Muscle layer of colon (tissue), 2 donors: Measurements from ENCODE around the gene CDCA5.

Experiments
- H3K27ac ChIP-seq: one replicate; pipeline ENCODE4 v1.7.0; 2013; ENCODE audit warnings: low read depth, mild to moderate bottlenecking, low read length, moderate library complexity
- H3K27me3 ChIP-seq, 2 donors: one replicate each; pipeline ENCODE4 v1.7.0; 2013; ENCODE audit warnings: low read length in 2 of 2, mild to moderate bottlenecking in 2 of 2; ENCODE audit not compliant: insufficient read depth in 2 of 2, control insufficient read depth in 1 of 2
- H3K36me3 ChIP-seq: one replicate; pipeline ENCODE4 v1.7.0; 2013; ENCODE audit warnings: mild to moderate bottlenecking, low read length; ENCODE audit not compliant: insufficient read depth
- H3K4me1 ChIP-seq: one replicate; pipeline ENCODE4 v1.7.0; 2013; ENCODE audit warnings: mild to moderate bottlenecking, low read length; ENCODE audit not compliant: insufficient read depth
- H3K4me3 ChIP-seq, 2 donors: one replicate each; pipeline ENCODE4 v1.7.0; 2013; ENCODE audit warnings: low read length in 2 of 2, low read depth in 1 of 2, mild to moderate bottlenecking in 1 of 2, moderate library complexity in 1 of 2
- H3K9ac ChIP-seq: one replicate; pipeline ENCODE4 v1.7.0; 2013; ENCODE audit warnings: low read length
- H3K9me3 ChIP-seq: one replicate; pipeline ENCODE4 v1.7.0; 2013; ENCODE audit warnings: mild to moderate bottlenecking, low read length
- donor health status: abdominal sarcoma.
- donor health status: Adenocarcinoma of cecum.

Gene CDCA5

GRCh38 chr11:65078151-65078550 is 5.7 kb downstream of the CDCA5 start:
- no peaks in the 10 kb centered on the region for H3K9me3 ChIP-seq
- H3K27me3 ChIP-seq: no peaks in the 10 kb centered on the region
- no peak overlapping the region for H3K9ac ChIP-seq
- no peak overlapping the region for H3K4me3 ChIP-seq
- no peaks in the 10 kb centered on the region for H3K36me3 ChIP-seq
- no peak overlapping the region for H3K27ac ChIP-seq
- peaks cover under 1% of the 10 kb centered on the region for H3K4me1 ChIP-seq

- H3K4me3 ChIP-seq: no peak overlapping the region
- no peaks in the 10 kb centered on the region for H3K9me3 ChIP-seq
- no peak overlapping the region for H3K27ac ChIP-seq
- no peaks in the 10 kb centered on the region for H3K4me1 ChIP-seq
- H3K9ac ChIP-seq: no peak overlapping the region
- H3K27me3 ChIP-seq: no peaks in the 10 kb centered on the region
- H3K36me3 ChIP-seq: no peaks in the 10 kb centered on the region
Measured at GRCh38 chr11:65077451-65077850, 6.4 kb downstream of the CDCA5 start.

- Histone ChIP-seq H3K9ac (no peak overlapping the region), H3K4me3 (no peak overlapping the region), H3K27me3 (no peaks in the 10 kb centered on the region), H3K36me3 (no peaks in the 10 kb centered on the region), H3K9me3 (no peaks in the 10 kb centered on the region), H3K27ac (no peak overlapping the region), H3K4me1 (no peaks in the 10 kb centered on the region)
Measured at GRCh38 chr11:65072631-65072966, 11.2 kb downstream of the CDCA5 start.

- Histone ChIP-seq H3K4me1 (no peaks in the 10 kb centered on the region), H3K4me3 (no peak overlapping the region), H3K9me3 (no peaks in the 10 kb centered on the region), H3K27ac (no peak overlapping the region), H3K27me3 (no peaks in the 10 kb centered on the region), H3K9ac (no peak overlapping the region), H3K36me3 (no peaks in the 10 kb centered on the region)
Measured at GRCh38 chr11:65071907-65072630, 11.8 kb downstream of the CDCA5 start.

- Histone ChIP-seq H3K4me1 (no peaks in the 10 kb centered on the region), H3K9ac (no peak overlapping the region), H3K27me3 (no peaks in the 10 kb centered on the region), H3K4me3 (no peak overlapping the region), H3K27ac (no peak overlapping the region), H3K36me3 (no peaks in the 10 kb centered on the region), H3K9me3 (no peaks in the 10 kb centered on the region)
Measured at GRCh38 chr11:65069217-65069616, 14.6 kb downstream of the CDCA5 start.

GRCh38 chr11:65067446-65067845 is 16.4 kb downstream of the CDCA5 start:
- Histone ChIP-seq H3K9ac (no peak overlapping the region), H3K27me3 (no peaks in the 10 kb centered on the region), H3K36me3 (no peaks in the 10 kb centered on the region), H3K9me3 (no peaks in the 10 kb centered on the region), H3K27ac (no peak overlapping the region), H3K4me1 (no peaks in the 10 kb centered on the region), H3K4me3 (no peak overlapping the region)

- Histone ChIP-seq H3K9ac (no peak overlapping the region), H3K4me1 (no peaks in the 10 kb centered on the region), H3K27ac (no peak overlapping the region), H3K9me3 (no peaks in the 10 kb centered on the region), H3K36me3 (no peaks in the 10 kb centered on the region), H3K27me3 (no peaks in the 10 kb centered on the region), H3K4me3 (no peak overlapping the region)
Measured at GRCh38 chr11:65066805-65067291, 17.0 kb downstream of the CDCA5 start.

GRCh38 chr11:65066315-65066714 is 17.5 kb downstream of the CDCA5 start:
- Histone ChIP-seq H3K4me1 (no peaks in the 10 kb centered on the region), H3K27ac (no peak overlapping the region), H3K9ac (no peak overlapping the region), H3K36me3 (no peaks in the 10 kb centered on the region), H3K9me3 (no peaks in the 10 kb centered on the region), H3K27me3 (no peaks in the 10 kb centered on the region), H3K4me3 (no peak overlapping the region)

- H3K4me1 ChIP-seq: no peaks in the 10 kb centered on the region
- no peak overlapping the region for H3K4me3 ChIP-seq
- H3K36me3 ChIP-seq: no peaks in the 10 kb centered on the region
- H3K9me3 ChIP-seq: no peaks in the 10 kb centered on the region
- no peaks in the 10 kb centered on the region for H3K27me3 ChIP-seq
- no peak overlapping the region for H3K9ac ChIP-seq
- H3K27ac ChIP-seq: no peak overlapping the region
Measured at GRCh38 chr11:65065851-65066250, 18.0 kb downstream of the CDCA5 start.

- H3K27me3 ChIP-seq: no peaks in the 10 kb centered on the region
- no peaks in the 10 kb centered on the region for H3K36me3 ChIP-seq
- no peak overlapping the region for H3K4me3 ChIP-seq
- no peaks in the 10 kb centered on the region for H3K4me1 ChIP-seq
- H3K27ac ChIP-seq: no peak overlapping the region
- no peaks in the 10 kb centered on the region for H3K9me3 ChIP-seq
- no peak overlapping the region for H3K9ac ChIP-seq
Measured at GRCh38 chr11:65064847-65065240, 19.0 kb downstream of the CDCA5 start.

GRCh38 chr11:65063532-65063931 is 20.3 kb downstream of the CDCA5 start:
- Histone ChIP-seq H3K9ac (no peak overlapping the region), H3K4me1 (no peaks in the 10 kb centered on the region), H3K9me3 (no peaks in the 10 kb centered on the region), H3K27me3 (no peaks in the 10 kb centered on the region), H3K4me3 (no peak overlapping the region), H3K36me3 (no peaks in the 10 kb centered on the region), H3K27ac (no peak overlapping the region)

- H3K36me3 ChIP-seq: no peaks in the 10 kb centered on the region
- no peak overlapping the region for H3K4me3 ChIP-seq
- no peak overlapping the region for H3K27ac ChIP-seq
- no peak overlapping the region for H3K9ac ChIP-seq
- H3K27me3 ChIP-seq: no peaks in the 10 kb centered on the region
- no peaks in the 10 kb centered on the region for H3K4me1 ChIP-seq
- H3K9me3 ChIP-seq: no peaks in the 10 kb centered on the region
Measured at GRCh38 chr11:65060913-65061408, 22.9 kb downstream of the CDCA5 start.
